ENCODE data around the gene C16orf96. TPM values are rescaled to one million over a fixed set of nuclear protein-coding genes. Genes with fewer than 3 reads are reported as not detected.

The C16orf96 gene
- total and polyA plus RNA-seq, 8 donors: 0.17 to 0.45 (median 0.33) TPM

DNA sequence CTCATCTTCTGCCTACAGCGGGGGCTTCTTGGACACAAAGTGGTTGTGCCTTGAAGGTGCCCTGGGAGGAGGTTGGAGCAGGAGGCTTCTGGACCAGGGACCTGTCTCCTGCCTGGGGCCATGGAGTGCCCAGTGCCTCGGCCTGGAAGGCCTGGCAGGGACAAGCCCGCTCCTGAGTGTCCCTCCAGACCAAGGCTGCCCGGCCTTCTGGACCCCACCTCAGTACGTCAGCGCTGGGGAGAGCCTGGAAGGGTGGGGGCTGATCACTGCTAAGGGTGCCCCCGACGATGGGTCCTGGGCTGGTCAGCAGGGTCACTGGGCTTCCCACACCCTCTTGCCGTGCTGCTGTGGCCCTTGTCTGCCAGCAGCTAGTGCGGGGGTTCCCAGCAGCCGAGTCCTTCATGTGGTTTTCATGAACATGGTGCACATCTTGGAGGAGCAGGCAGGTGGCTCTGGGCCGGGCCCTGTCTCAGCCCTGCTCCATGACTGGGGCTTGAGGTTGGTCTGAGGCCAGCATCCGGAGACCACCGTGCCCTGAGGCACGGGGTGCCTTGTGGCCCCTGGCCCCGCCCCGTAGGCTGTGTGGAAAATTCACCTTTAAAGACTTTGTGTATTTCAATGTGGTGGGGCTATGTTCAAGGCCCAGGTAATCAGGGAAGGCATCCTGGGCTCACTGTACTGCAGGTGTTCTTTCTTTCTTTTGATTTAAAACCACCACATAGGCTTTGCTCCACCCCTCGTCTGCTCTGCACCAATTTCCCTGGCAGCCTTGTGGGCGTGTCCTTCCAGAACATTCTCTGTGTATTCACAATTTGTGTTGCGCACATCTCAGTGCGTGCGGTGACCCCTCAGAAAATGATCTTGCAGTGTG, 90.9 kb downstream of the C16orf96 start:
- Histone ChIP-seq H3K27ac (no peak overlapping the region), H3K36me3 (peaks cover 0 to 41% of the 10 kb centered on the region in 2 donors), H3K4me1 (peaks cover 0 to 2% of the 10 kb centered on the region in 2 donors), H3K27me3 (no peaks in the 10 kb centered on the region), H3K4me3 (no peak overlapping the region), H3K9me3 (no peaks in the 10 kb centered on the region)
- ATAC-seq (no peak), DNase-seq (no peak)
- intact Hi-C loops (cut with DNase I): no loop called here
- TF ChIP-seq, protein P1, sequence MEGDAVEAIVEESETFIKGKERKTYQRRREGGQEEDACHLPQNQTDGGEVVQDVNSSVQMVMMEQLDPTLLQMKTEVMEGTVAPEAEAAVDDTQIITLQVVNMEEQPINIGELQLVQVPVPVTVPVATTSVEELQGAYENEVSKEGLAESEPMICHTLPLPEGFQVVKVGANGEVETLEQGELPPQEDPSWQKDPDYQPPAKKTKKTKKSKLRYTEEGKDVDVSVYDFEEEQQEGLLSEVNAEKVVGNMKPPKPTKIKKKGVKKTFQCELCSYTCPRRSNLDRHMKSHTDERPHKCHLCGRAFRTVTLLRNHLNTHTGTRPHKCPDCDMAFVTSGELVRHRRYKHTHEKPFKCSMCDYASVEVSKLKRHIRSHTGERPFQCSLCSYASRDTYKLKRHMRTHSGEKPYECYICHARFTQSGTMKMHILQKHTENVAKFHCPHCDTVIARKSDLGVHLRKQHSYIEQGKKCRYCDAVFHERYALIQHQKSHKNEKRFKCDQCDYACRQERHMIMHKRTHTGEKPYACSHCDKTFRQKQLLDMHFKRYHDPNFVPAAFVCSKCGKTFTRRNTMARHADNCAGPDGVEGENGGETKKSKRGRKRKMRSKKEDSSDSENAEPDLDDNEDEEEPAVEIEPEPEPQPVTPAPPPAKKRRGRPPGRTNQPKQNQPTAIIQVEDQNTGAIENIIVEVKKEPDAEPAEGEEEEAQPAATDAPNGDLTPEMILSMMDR (IDR thresholded peaks at IDR 0.05): no peak

DNA sequence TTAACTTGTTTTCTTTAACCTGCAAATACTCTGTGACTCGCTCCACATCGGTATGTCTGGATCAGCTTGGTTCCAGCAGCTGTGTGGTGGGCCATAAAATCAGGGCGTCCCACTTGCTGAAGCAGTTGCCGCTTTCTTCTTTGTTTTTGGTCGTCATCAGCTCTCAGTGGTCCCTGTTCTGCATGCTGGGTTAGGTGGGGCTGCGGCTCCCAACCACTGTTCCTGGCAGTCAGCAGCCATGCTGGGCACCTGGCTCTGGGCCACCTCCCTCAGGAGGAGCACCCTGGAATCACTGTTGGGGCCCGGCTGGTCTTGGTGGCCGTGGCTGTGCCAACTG, 91.5 kb downstream of the C16orf96 start:
- Histone ChIP-seq H3K27ac (no peak overlapping the region), H3K4me1 (peaks cover 3 to 4% of the 10 kb centered on the region in 2 donors), H3K9me3 (no peaks in the 10 kb centered on the region), H3K36me3 (peaks cover 0 to 48% of the 10 kb centered on the region in 2 donors), H3K27me3 (no peaks in the 10 kb centered on the region), H3K4me3 (no peak overlapping the region)
- intact Hi-C loops (cut with DNase I): no loop called here
- TF ChIP-seq, protein P1 (IDR thresholded peaks at IDR 0.05): no peak
- ATAC-seq: no peak
- DNase-seq: no peak

DNA sequence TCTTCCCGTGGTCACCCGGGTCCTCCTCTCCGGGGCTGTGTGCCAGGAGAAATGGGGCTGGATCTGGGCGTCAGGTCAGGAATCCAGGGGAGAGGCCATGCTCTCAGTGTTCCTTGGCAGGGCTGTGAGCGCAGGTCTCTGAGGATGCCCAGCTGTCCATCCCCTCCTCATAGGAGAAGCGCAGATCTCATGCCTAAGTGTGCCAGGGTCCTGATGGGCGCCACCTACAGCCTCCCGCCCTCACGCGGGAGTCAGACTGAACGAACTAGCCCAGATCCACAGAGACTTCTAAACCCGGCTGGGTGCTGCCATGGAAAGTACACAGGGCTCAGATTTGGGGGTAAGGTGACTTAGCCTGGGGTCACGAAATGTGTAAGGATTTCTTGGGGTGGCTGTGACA, 92.8 kb downstream of the C16orf96 start:
- no peak overlapping the region for H3K4me3 ChIP-seq
- peaks cover 4 to 7% of the 10 kb centered on the region in 2 donors for H3K4me1 ChIP-seq
- TF ChIP-seq, protein P1 (IDR thresholded peaks at IDR 0.05): no peak
- ATAC-seq: no peak
- intact Hi-C loops (cut with DNase I): no loop called here
- H3K36me3 ChIP-seq: peaks cover 0 to 61% of the 10 kb centered on the region in 2 donors
- H3K27me3 ChIP-seq: no peaks in the 10 kb centered on the region
- no peak for DNase-seq
- no peak overlapping the region for H3K27ac ChIP-seq
- no peaks in the 10 kb centered on the region for H3K9me3 ChIP-seq

DNA sequence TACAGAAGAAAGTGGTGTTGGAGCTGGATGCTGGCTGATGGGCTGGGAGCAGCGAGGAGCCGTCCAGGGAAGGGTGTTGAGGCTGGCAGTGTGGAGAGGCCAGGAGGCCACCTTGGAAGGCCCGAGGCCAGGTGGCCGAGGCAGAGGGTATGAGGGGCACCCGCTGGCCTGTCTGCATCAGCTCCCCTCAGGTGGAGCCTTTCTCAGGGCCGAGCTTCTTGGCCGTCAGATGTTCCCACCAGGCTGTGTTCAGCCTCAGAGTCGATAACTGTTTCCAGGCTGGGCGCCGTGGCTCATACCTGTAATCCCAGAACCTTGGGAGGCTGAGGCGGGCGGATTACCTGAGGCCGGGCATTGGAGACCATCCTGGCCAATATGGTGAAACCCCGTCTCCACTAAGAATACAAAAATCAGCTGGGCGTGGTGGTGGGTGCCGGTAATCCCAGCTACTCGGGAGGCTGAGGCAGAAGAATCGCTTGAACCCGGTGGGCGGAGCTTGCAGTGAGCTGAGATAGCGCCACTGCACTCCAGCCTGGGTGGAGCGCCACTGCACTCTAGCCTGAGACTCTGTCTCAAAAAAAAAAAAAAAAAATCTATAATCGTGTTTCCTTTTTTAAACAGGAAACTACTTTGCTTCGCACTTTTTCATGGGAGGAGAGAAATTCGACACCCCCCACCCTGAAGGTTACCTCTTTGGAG, 93.8 kb downstream of the C16orf96 start:
- intact Hi-C loops (cut with DNase I): no loop called here
- Histone ChIP-seq H3K27ac (no peak overlapping the region), H3K36me3 (peaks cover 0 to 70% of the 10 kb centered on the region in 2 donors), H3K4me3 (no peak overlapping the region), H3K27me3 (no peaks in the 10 kb centered on the region), H3K4me1 (peaks cover 4 to 7% of the 10 kb centered on the region in 2 donors), H3K9me3 (no peaks in the 10 kb centered on the region)
- no peak for ATAC-seq
- no peak for DNase-seq
- TF ChIP-seq, protein P1 (IDR thresholded peaks at IDR 0.05): no peak

Other genes starting within 250 kb of the C16orf96 start
- gene GLIS2, start 240.3 kb upstream of the C16orf96 start, total RNA-seq: 10 to 100 TPM; 28.9 to 31.0 TPM
- 10 to 100 TPM; 17.2 to 29.0 (median 24.4) TPM for gene GLIS2, start 240.3 kb upstream of the C16orf96 start, polyA plus RNA-seq (ENCODE audit: insufficient read length in 6 of 6)
- 10 to 100 TPM; 26.2 to 44.6 TPM for gene PAM16, start 205.0 kb upstream of the C16orf96 start, total RNA-seq
- 10 to 100 TPM; 19.1 to 32.5 (median 29.8) TPM for gene PAM16, start 205.0 kb upstream of the C16orf96 start, polyA plus RNA-seq (ENCODE audit: insufficient read length in 6 of 6)
- gene VASN, start 184.5 kb upstream of the C16orf96 start, total RNA-seq: 10 to 100 TPM; 24.5 to 28.3 TPM
- 10 to 100 TPM; 11.3 to 20.3 (median 15.2) TPM for gene VASN, start 184.5 kb upstream of the C16orf96 start, polyA plus RNA-seq (ENCODE audit: insufficient read length in 6 of 6)
- gene CORO7, start 139.7 kb upstream of the C16orf96 start, total RNA-seq: 10 to 100 TPM; 36.3 to 81.7 TPM
- 10 to 100 TPM; 15.7 to 25.7 (median 18.9) TPM for gene CORO7, start 139.7 kb upstream of the C16orf96 start, polyA plus RNA-seq (ENCODE audit: insufficient read length in 6 of 6)
- gene DNAJA3, start 130.5 kb upstream of the C16orf96 start, total RNA-seq: 10 to 100 TPM; 29.6 to 53.5 TPM
- 10 to 100 TPM; 29.0 to 39.7 (median 35.6) TPM for gene DNAJA3, start 130.5 kb upstream of the C16orf96 start, polyA plus RNA-seq (ENCODE audit: insufficient read length in 6 of 6)
- gene NMRAL1, start 81.7 kb upstream of the C16orf96 start, total RNA-seq: 10 to 100 TPM; 31.4 to 36.5 TPM
- gene NMRAL1, start 81.7 kb upstream of the C16orf96 start, polyA plus RNA-seq (ENCODE audit: insufficient read length in 6 of 6): 10 to 100 TPM; 37.2 to 50.0 (median 42.8) TPM
- 10 to 100 TPM; 50.8 to 51.5 TPM for gene HMOX2, start 79.9 kb upstream of the C16orf96 start, total RNA-seq
- 10 to 100 TPM; 36.2 to 52.1 (median 38.2) TPM for gene HMOX2, start 79.9 kb upstream of the C16orf96 start, polyA plus RNA-seq (ENCODE audit: insufficient read length in 6 of 6)
- gene CDIP1, start 17.6 kb upstream of the C16orf96 start, total RNA-seq: 10 to 100 TPM; 22.2 to 27.0 TPM
- gene CDIP1, start 17.6 kb upstream of the C16orf96 start, polyA plus RNA-seq (ENCODE audit: insufficient read length in 6 of 6): 10 to 100 TPM; 18.1 to 26.0 (median 22.6) TPM
- 10 to 100 TPM; 26.7 to 27.8 TPM for gene UBALD1, start 58.5 kb downstream of the C16orf96 start, total RNA-seq
- 10 to 100 TPM; 12.0 to 27.1 (median 16.3) TPM for gene UBALD1, start 58.5 kb downstream of the C16orf96 start, polyA plus RNA-seq (ENCODE audit: insufficient read length in 6 of 6)
- gene MGRN1, start 68.5 kb downstream of the C16orf96 start, total RNA-seq: 10 to 100 TPM; 81.6 to 98.1 TPM
- gene MGRN1, start 68.5 kb downstream of the C16orf96 start, polyA plus RNA-seq (ENCODE audit: insufficient read length in 6 of 6): 10 to 100 TPM; 56.9 to 82.9 (median 65.0) TPM
- gene NUDT16L1, start 137.2 kb downstream of the C16orf96 start, total RNA-seq: 10 to 100 TPM; 26.6 to 53.1 TPM
- gene NUDT16L1, start 137.2 kb downstream of the C16orf96 start, polyA plus RNA-seq (ENCODE audit: insufficient read length in 6 of 6): 10 to 100 TPM; 29.2 to 46.1 (median 35.1) TPM
- 10 to 100 TPM; 16.1 to 18.9 TPM for gene ANKS3, start 177.9 kb downstream of the C16orf96 start, total RNA-seq
- gene ANKS3, start 177.9 kb downstream of the C16orf96 start, polyA plus RNA-seq (ENCODE audit: insufficient read length in 6 of 6): 10 to 100 TPM; 23.5 to 32.8 (median 26.9) TPM
- 1 to 10 TPM; 1.2 to 4.2 TPM for gene DNAAF8, start 178.2 kb downstream of the C16orf96 start, total RNA-seq
- gene DNAAF8, start 178.2 kb downstream of the C16orf96 start, polyA plus RNA-seq (ENCODE audit: insufficient read length in 6 of 6): 1 to 10 TPM; 1.2 to 3.5 (median 2.9) TPM
- 10 to 100 TPM; 12.5 to 13.6 TPM for gene ZNF500, start 210.8 kb downstream of the C16orf96 start, total RNA-seq
- 10 to 100 TPM; 13.8 to 20.8 (median 16.8) TPM for gene ZNF500, start 210.8 kb downstream of the C16orf96 start, polyA plus RNA-seq (ENCODE audit: insufficient read length in 6 of 6)
- not detected for gene SEPTIN12, start 232.0 kb downstream of the C16orf96 start, total RNA-seq
- gene SEPTIN12, start 232.0 kb downstream of the C16orf96 start, polyA plus RNA-seq (ENCODE audit: insufficient read length in 6 of 6): 10 to 100 TPM in 1 of 6 donors, under 1 TPM in 2, not detected in 3; 0.28 to 14.6 (median 0.65) TPM
- 10 to 100 TPM; 28.6 to 40.5 TPM for gene SMIM22, start 239.0 kb downstream of the C16orf96 start, total RNA-seq
- gene SMIM22, start 239.0 kb downstream of the C16orf96 start, polyA plus RNA-seq (ENCODE audit: insufficient read length in 6 of 6): 1 to 10 TPM; 3.4 to 5.6 (median 4.0) TPM
- 10 to 100 TPM; 19.3 to 27.3 TPM for gene ROGDI, start 246.3 kb downstream of the C16orf96 start, total RNA-seq
- gene ROGDI, start 246.3 kb downstream of the C16orf96 start, polyA plus RNA-seq (ENCODE audit: insufficient read length in 6 of 6): 10 to 100 TPM; 15.7 to 46.4 (median 34.9) TPM

Measured in left lung (tissue), 10 donors.